Measurements from ENCODE around the gene SELENOO. TPM values are rescaled to one million over a fixed set of nuclear protein-coding genes. Genes with fewer than 3 reads are reported as not detected.
A peak's percentile ranks its signal among the peaks of the same experiment; 100 is the strongest.

SELENOO gene
- total and polyA plus RNA-seq, 4 donors = 11.6 to 105 (median 17.9) TPM

DNA sequence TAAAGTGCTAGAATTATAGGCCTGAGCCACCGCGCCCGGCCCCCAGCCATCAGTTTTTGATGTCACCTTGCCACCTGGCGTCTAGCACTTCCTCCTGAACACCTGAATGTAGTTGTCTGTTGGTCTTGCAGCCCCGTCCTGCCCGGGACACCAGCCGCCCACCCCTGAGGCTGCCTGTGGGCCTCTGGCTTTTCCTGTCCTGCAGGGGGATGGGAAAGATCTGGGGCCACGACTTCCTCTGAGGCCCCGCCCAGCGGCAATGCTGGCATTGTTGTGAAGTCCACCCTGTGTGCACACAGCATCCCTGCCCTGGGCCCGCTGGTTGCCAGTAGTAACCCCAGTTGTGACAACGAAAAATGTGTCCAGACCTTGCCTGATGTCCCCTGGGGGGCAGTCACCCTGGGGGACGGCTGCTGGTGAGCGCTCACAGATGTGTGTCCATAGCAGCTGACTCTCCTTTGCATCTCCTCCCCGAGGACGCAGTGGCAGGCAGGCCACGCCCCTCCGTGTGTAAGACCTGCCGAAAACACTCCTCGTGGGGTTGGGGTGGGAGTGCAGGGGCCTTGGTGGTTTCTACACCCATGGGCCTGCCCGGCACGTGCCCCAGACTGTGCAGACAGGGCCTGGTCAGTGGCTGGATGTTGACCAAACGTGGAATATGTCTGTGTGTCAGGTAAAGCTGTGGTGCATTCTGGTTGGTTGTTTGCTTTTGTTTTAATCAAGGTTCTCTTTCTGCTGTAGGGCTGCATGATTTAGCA is 6.8 kb downstream of the SELENOO start:
- intact Hi-C loops (cut with DNase I) = loop anchor here (5.0 to 10.0 kb wide), 4 partner anchors 55 to 283 kb away; partner anchors contain the start of gene PIM3 (in 1 of the 2)
- WGBS, 2 donors = 73 to 79% methylated on average over 23 of the region's 23 CpGs
- Histone ChIP-seq H3K36me3 (ENCODE audit: control insufficient read depth in 1 of 2, insufficient read depth in 2 of 2, low read length in 1 of 2) (peaks cover 0 to 5% of the 10 kb centered on the region in 2 donors), H3K27me3 (ENCODE audit: control insufficient read depth in 1 of 2, insufficient read depth in 2 of 2, low read length in 1 of 2) (no peaks in the 10 kb centered on the region), H3K9me3 (ENCODE audit: control insufficient read depth, low read length) (no peaks in the 10 kb centered on the region), H3K4me1 (ENCODE audit: control insufficient read depth in 1 of 2, insufficient read depth in 2 of 2, low read length in 2 of 2) (no peaks in the 10 kb centered on the region), H3K27ac (ENCODE audit: low read depth in 1 of 2, low read length in 2 of 2) (no peak overlapping the region), H3K4me3 (ENCODE audit: low read length in 2 of 2) (no peak overlapping the region)
- DNase-seq (peak in 1 of 2 donors; percentile 45), ATAC-seq (ENCODE audit: low FRiP score) (no peak)

DNA sequence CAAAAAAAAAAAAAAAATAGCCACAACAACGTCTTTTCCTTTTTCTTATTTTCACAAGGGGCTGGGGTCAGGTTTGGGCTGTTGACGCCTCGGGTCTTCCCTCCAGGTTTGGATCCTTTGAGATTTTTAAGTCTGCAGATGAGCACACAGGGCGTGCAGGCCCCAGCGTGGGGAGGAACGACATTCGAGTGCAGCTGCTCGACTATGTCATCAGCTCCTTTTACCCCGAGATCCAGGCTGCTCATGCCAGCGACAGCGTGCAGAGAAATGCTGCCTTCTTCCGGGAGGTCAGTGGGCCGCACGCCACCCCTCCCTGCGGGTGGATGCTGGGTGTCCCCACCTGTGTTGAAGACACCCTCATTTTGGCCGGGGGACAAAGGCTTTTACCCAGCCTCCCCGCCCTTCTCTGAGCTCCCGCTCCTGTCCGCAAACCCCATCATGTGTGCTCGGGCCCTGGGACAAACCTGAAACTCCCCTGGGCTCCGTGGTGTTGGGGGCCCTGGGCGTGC is 7.7 kb downstream of the SELENOO start:
- Histone ChIP-seq H3K4me1 (ENCODE audit: control insufficient read depth in 1 of 2, insufficient read depth in 2 of 2, low read length in 2 of 2) (no peaks in the 10 kb centered on the region), H3K9me3 (ENCODE audit: control insufficient read depth, low read length) (no peaks in the 10 kb centered on the region), H3K36me3 (ENCODE audit: control insufficient read depth in 1 of 2, insufficient read depth in 2 of 2, low read length in 1 of 2) (peaks cover 0 to 5% of the 10 kb centered on the region in 2 donors), H3K27ac (ENCODE audit: low read depth in 1 of 2, low read length in 2 of 2) (no peak overlapping the region), H3K27me3 (ENCODE audit: control insufficient read depth in 1 of 2, insufficient read depth in 2 of 2, low read length in 1 of 2) (no peaks in the 10 kb centered on the region), H3K4me3 (ENCODE audit: low read length in 2 of 2) (no peak overlapping the region)
- DNase-seq (peak in 1 of 2 donors; percentile 41), ATAC-seq (ENCODE audit: low FRiP score) (no peak)
- intact Hi-C loops (cut with DNase I) = loop anchor here (5.0 to 10.0 kb wide), 4 partner anchors 56 to 284 kb away; partner anchors contain the start of gene PIM3 (in 1 of the 2)
- WGBS, 2 donors = 84 to 85% methylated on average over 21 to 22 of the region's 22 CpGs

DNA sequence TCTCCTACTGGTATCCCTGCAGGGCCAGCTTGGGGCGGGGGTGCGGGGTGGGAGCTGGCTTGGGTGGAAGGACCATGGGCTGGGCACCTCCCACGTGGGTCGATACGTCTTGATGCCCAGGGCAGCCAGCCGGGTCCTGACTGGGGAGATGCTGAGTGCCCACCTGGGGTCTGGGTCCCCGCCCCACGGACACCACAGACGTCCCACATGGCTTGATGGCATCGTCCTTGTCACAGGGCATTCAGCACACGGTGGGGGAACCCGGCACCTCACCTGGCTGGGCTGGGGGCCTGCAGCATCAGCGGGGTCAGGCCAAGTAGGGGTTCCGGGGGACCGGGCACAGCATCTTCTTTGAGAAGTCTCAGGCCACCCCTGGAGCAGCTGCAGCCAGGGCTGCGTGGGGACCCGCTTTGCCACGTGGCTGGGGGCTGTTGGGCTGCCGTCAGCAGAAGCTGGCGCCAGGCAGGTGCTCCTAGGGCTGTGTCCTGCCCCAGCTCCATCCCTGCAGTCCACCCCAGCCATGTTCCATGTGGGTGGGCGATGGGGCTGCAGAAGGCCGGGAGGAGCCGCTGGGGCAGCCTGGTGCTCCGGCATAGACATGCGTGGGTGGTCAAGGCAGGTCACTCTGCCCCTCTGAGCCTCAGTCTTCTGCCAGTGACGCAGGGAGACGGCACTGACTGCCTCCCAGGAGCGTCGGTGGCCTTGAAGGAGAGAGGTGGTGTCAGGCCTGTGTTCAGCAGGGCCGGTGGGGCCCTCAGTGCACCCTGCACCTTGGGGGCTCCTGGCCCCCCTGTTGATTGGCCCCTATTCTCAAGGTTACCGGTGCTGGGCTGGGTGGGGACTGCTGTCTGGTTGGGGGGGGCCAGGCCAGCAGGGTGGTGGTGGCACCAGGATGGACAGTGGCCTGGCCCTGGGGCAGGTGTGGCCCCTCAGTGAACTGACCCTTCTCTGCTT is 8.4 kb downstream of the SELENOO start:
- intact Hi-C loops (cut with DNase I) = loop anchor here (5.0 to 10.0 kb wide), 4 partner anchors 57 to 284 kb away; partner anchors contain the start of gene PIM3 (in 1 of the 2)
- WGBS, 2 donors = 72% methylated on average over 31 of the region's 31 CpGs
- Histone ChIP-seq H3K4me3 (ENCODE audit: low read length in 2 of 2) (no peak overlapping the region), H3K4me1 (ENCODE audit: control insufficient read depth in 1 of 2, insufficient read depth in 2 of 2, low read length in 2 of 2) (no peaks in the 10 kb centered on the region), H3K9me3 (ENCODE audit: control insufficient read depth, low read length) (no peaks in the 10 kb centered on the region), H3K36me3 (ENCODE audit: control insufficient read depth in 1 of 2, insufficient read depth in 2 of 2, low read length in 1 of 2) (peaks cover 0 to 5% of the 10 kb centered on the region in 2 donors), H3K27ac (ENCODE audit: low read depth in 1 of 2, low read length in 2 of 2) (no peak overlapping the region), H3K27me3 (ENCODE audit: control insufficient read depth in 1 of 2, insufficient read depth in 2 of 2, low read length in 1 of 2) (no peaks in the 10 kb centered on the region)
- DNase-seq = no peak
- peak; percentile 14 for ATAC-seq (ENCODE audit: low FRiP score)

DNA sequence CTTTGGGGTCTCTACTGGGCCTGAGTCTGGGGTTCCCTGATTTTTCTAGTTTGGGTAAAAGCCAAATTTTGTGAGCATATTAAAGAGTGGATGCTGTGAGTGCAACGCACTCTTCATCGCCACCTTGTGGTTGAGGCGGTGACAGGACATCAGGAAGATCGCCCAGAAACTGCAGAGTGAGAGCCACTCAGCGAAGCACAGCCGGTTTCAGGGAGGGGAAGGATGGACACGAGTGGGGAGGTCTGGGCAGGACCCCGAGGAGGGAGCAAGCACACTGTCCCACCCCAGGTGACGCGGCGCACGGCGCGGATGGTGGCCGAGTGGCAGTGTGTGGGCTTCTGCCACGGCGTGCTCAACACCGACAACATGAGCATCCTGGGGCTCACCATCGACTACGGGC is 9.1 kb downstream of the SELENOO start:
- Histone ChIP-seq H3K4me1 (ENCODE audit: control insufficient read depth in 1 of 2, insufficient read depth in 2 of 2, low read length in 2 of 2) (no peaks in the 10 kb centered on the region), H3K4me3 (ENCODE audit: low read length in 2 of 2) (no peak overlapping the region), H3K9me3 (ENCODE audit: control insufficient read depth, low read length) (no peaks in the 10 kb centered on the region), H3K27me3 (ENCODE audit: control insufficient read depth in 1 of 2, insufficient read depth in 2 of 2, low read length in 1 of 2) (no peaks in the 10 kb centered on the region), H3K27ac (ENCODE audit: low read depth in 1 of 2, low read length in 2 of 2) (no peak overlapping the region), H3K36me3 (ENCODE audit: control insufficient read depth in 1 of 2, insufficient read depth in 2 of 2, low read length in 1 of 2) (peaks cover 0 to 5% of the 10 kb centered on the region in 2 donors)
- DNase-seq = peak; percentile 80 to 88
- ATAC-seq (ENCODE audit: low FRiP score) = peak; percentile 61
- 61% methylated on average over 20 of the region's 20 CpGs for WGBS, 2 donors
- intact Hi-C loops (cut with DNase I) = loop anchor here (5.0 to 10.0 kb wide), 4 partner anchors 58 to 285 kb away; partner anchors contain the start of gene PIM3 (in 1 of the 2)

DNA sequence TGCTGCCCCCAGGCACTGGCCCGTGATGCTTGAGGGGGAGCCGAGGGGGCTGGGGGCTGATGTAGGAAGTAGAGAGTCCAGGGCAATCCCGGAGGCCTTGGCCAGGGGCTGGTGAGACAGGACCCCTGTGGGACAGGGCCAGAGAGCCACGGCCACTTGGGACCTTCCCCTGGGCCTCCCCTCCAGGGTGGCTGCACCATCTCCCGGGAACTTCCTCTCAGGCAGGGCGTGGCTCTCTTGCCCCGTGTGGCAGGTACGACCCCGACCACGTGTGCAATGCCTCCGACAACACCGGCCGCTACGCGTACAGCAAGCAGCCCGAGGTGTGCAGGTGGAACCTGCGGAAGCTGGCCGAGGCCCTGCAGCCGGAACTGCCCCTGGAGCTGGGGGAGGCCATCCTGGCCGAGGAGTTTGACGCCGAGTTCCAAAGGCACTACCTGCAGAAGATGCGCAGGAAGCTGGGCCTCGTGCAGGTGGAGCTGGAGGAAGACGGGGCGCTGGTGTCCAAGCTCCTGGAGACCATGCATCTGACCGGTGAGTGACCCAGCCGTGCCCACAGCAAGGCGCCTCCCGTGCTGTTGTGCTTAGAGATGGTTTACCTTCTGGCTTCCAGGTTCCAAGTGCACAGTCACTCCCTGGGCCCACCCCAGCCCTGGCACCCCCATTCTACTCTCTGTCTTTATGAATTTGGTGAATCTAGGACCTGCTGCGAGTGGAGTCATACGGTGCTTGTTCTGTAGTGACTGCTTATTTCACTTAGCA is 9.7 kb downstream of the SELENOO start:
- intact Hi-C loops (cut with DNase I) = no loop called here
- no peaks in the 10 kb centered on the region for H3K27me3 ChIP-seq (ENCODE audit: control insufficient read depth in 1 of 2, insufficient read depth in 2 of 2, low read length in 1 of 2)
- WGBS, 2 donors = 90 to 91% methylated on average over 32 of the region's 32 CpGs
- H3K4me3 ChIP-seq (ENCODE audit: low read length in 2 of 2) = no peak overlapping the region
- no peaks in the 10 kb centered on the region for H3K4me1 ChIP-seq (ENCODE audit: control insufficient read depth in 1 of 2, insufficient read depth in 2 of 2, low read length in 2 of 2)
- H3K9me3 ChIP-seq (ENCODE audit: control insufficient read depth, low read length) = no peaks in the 10 kb centered on the region
- peaks cover 0 to 5% of the 10 kb centered on the region in 2 donors for H3K36me3 ChIP-seq (ENCODE audit: control insufficient read depth in 1 of 2, insufficient read depth in 2 of 2, low read length in 1 of 2)
- ATAC-seq (ENCODE audit: low FRiP score) (no peak), DNase-seq (no peak)
- H3K27ac ChIP-seq (ENCODE audit: low read depth in 1 of 2, low read length in 2 of 2) = no peak overlapping the region

DNA sequence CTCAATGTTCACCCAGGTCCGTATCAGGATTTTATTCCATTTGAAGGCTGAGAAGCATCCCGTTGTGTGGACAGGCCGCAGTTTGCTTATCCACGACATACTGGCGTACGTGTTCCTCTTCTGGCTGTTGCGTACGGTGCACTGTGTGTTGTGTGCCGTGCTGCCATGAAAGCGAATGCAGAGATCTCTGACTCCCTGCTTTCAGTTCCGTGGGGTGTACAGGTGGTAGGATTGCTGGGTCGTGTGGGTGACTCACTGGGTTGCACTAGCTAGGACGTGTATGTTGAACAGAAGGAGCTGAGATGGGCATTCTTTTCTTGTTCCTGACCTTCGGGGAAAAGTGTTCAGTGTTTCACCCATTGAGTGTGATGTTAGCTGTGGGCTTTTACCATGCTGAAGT is 10.3 kb downstream of the SELENOO start:
- no peaks in the 10 kb centered on the region for H3K27me3 ChIP-seq (ENCODE audit: control insufficient read depth in 1 of 2, insufficient read depth in 2 of 2, low read length in 1 of 2)
- H3K9me3 ChIP-seq (ENCODE audit: control insufficient read depth, low read length) = no peaks in the 10 kb centered on the region
- H3K4me1 ChIP-seq (ENCODE audit: control insufficient read depth in 1 of 2, insufficient read depth in 2 of 2, low read length in 2 of 2) = no peaks in the 10 kb centered on the region
- H3K36me3 ChIP-seq (ENCODE audit: control insufficient read depth in 1 of 2, insufficient read depth in 2 of 2, low read length in 1 of 2) = peaks cover 0 to 5% of the 10 kb centered on the region in 2 donors
- no peak overlapping the region for H3K27ac ChIP-seq (ENCODE audit: low read depth in 1 of 2, low read length in 2 of 2)
- ATAC-seq (ENCODE audit: low FRiP score) (no peak), DNase-seq (no peak)
- WGBS, 2 donors = 89 to 90% methylated on average over 14 of the region's 14 CpGs
- intact Hi-C loops (cut with DNase I) = no loop called here
- no peak overlapping the region for H3K4me3 ChIP-seq (ENCODE audit: low read length in 2 of 2)

DNA sequence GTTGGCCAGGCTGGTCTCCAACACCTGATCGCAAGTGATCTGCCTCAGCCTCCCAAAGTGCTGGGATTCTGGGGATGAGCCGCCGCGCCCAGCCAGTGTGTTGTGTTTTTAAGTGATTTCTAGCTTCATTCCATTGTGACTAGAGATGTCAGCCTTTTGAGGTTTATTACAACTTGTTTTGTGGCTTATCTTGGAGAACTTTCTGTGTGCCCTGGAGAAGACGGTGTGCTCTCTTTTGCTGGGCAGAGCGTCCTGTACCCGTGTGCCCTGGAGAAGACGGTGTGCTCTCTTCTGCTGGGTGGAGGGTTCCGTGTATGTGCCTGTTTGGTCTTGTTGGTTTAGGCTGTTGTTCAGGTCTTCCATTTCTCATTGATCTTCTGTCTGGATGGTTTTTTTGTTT is 12.5 kb downstream of the SELENOO start:
- Histone ChIP-seq H3K27me3 (ENCODE audit: control insufficient read depth in 1 of 2, insufficient read depth in 2 of 2, low read length in 1 of 2) (no peaks in the 10 kb centered on the region), H3K4me1 (ENCODE audit: control insufficient read depth in 1 of 2, insufficient read depth in 2 of 2, low read length in 2 of 2) (no peaks in the 10 kb centered on the region), H3K36me3 (ENCODE audit: control insufficient read depth in 1 of 2, insufficient read depth in 2 of 2, low read length in 1 of 2) (peaks cover 0 to 14% of the 10 kb centered on the region in 2 donors), H3K9me3 (ENCODE audit: control insufficient read depth, low read length) (no peaks in the 10 kb centered on the region), H3K4me3 (ENCODE audit: low read length in 2 of 2) (no peak overlapping the region), H3K27ac (ENCODE audit: low read depth in 1 of 2, low read length in 2 of 2) (no peak overlapping the region)
- intact Hi-C loops (cut with DNase I) = no loop called here
- DNase-seq = no peak
- WGBS, 2 donors = 96 to 98% methylated on average over 9 of the region's 9 CpGs
- no peak for ATAC-seq (ENCODE audit: low FRiP score)
